OCI-LY1 (cell line): ENCODE results near the gene ANKH.

Experiments used
- EZH2 ChIP-seq: fragments of 200-600 bp; sonication (generic), shearing (Covaris generic); IDR thresholded peaks from 2 replicates; pipeline ENCODE4 v1.8.0; 2017; ENCODE audit warnings: borderline replicate concordance, mixed run types, mild to moderate bottlenecking, antibody characterized with exemption, low read length, moderate library complexity, mixed read lengths
- TF ChIP-seq, protein P1 (sequence below): fragments of 200-600 bp; sonication (generic), shearing (Covaris generic); IDR thresholded peaks from 2 replicates; pipeline ENCODE4 v1.5.1; 2017; ENCODE audit warnings: mild to moderate bottlenecking, antibody characterized with exemption, low read length, moderate library complexity, mixed read lengths

DNA sequence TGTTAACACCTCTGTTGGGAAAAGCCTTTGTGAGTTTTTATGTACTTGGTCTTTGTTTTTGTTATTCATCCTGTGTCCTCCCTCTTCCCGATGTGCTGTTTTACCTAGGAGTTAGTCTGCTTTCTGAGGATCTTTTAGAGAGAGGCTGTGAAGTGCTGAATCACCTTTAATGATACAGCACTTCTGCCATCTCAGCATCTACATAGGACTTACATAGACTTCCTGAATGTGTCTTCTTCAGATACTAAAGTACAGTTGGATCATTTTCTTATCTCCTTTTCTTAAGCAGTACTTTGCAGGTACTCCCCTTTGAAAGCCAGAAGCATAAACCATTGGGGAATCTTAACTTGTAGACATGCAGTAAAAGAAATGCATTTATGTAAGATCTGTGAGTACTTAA lies 175.5 kb downstream of the ANKH start:
- TF ChIP-seq, protein P1, sequence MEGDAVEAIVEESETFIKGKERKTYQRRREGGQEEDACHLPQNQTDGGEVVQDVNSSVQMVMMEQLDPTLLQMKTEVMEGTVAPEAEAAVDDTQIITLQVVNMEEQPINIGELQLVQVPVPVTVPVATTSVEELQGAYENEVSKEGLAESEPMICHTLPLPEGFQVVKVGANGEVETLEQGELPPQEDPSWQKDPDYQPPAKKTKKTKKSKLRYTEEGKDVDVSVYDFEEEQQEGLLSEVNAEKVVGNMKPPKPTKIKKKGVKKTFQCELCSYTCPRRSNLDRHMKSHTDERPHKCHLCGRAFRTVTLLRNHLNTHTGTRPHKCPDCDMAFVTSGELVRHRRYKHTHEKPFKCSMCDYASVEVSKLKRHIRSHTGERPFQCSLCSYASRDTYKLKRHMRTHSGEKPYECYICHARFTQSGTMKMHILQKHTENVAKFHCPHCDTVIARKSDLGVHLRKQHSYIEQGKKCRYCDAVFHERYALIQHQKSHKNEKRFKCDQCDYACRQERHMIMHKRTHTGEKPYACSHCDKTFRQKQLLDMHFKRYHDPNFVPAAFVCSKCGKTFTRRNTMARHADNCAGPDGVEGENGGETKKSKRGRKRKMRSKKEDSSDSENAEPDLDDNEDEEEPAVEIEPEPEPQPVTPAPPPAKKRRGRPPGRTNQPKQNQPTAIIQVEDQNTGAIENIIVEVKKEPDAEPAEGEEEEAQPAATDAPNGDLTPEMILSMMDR: no peak
- TF ChIP-seq EZH2: no peak
